A549 treated with AZD9567 at 1 μM for 4 hours (cell line): Measurements from ENCODE around the gene PARD6G. TPM values are rescaled to one million over a fixed set of nuclear protein-coding genes. Genes with fewer than 3 reads are reported as not detected.

ENCODE experiments used
- total RNA-seq: library from RNA; stranded (reverse); fragments of 200-300 nt; extraction: Qiagen RNA extraction; gene quantifications from 5 replicates; pipeline ENCODE4 v1.2.3, GENCODE V29; 2022; ENCODE audit not compliant: insufficient read depth

PARD6G gene
- total RNA-seq: 0.66 to 3.9 TPM (median 2.7 TPM) in 5 replicates

DNA sequence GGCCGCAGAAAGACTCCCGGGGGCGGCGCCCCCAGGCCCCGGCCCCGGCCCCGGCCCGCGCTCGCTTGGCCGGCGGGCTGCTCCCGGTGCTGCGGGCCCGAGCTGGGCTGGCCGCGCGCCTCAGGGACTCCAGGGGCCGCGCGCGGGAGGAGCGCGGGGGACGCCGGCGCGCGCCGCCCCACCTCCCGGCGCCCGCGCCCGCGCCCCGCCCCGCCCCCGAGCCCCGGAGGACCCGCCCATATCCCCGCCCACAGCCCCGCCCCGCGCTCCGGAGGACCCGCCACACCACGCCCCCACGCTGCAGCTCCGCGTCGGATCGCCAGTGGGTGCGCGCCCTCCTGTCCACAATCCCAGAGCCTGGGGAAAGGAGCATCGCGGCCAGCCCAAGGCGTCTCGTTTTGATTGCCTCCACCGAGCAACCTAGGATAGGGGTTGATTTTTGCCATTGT, at the start of gene PARD6G:
PARD6G (minus strand) TSS at position 122 of the 449 bp plus-strand sequence. CDS start 166 bp downstream, outside the sequence.

DNA sequence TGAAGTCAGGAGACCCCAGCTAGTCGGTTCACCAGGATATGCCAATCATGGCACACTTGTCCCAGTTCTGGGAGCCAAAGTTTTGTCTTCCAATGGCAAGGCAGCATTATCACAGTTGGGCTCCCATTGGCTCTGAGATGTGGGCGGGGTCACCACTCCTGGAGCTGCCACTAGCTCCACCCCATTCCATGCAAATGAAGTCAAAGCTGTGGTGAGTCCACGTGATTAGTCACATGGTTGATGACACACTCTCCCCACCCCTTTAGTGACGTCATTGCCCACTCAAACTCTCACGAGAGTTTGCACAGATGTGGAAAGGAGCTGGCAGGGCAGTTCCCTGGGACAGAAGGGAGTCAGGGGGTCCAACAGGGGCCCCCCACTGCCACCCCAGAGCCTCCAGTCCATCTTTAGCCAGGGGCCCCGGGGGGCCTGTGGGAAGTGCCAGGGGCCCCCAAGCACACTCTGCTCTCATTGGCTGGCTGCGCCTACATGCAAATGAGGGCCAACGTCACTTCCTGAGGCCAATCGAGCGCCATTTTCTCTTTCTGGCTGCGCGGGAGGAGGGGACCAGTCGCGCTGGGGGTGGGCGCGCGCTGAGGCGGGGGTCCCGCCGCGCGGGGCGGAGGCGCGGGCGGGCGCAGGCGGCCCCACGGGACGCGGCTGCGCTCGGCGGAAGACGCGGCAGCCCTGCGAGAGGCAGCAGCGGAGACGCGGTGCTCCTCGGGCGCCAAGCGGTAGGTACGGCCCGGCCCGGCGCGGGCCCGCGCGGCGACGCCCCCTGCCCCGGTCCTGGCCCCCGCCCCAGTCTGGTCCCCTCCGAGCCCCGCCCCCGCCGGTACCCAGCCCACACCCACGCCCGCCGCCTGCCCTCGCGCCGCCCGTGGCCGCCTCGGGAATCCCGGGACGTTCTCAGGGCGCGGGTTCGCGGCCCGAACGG, 138.3 kb downstream of the PARD6G start, which contains the start of gene ADNP2:
ADNP2 (plus strand) TSS at position 524 of the 937 bp plus-strand sequence. CDS start 8,281 bp downstream, outside the sequence.

Other genes with a start within 250 kb of the PARD6G start
- 30.7 to 32.9 TPM (median 32.5 TPM) in 5 replicates for gene RBFA, start 213.1 kb downstream of the PARD6G start, total RNA-seq
- 10.9 to 11.8 TPM (median 11.3 TPM) in 5 replicates for gene ADNP2, start 138.3 kb downstream of the PARD6G start, total RNA-seq